ENCODE measurements around the gene MYL3. TPM values are rescaled to one million over a fixed set of nuclear protein-coding genes. Genes with fewer than 3 reads are reported as not detected.

MYL3 gene
- total and polyA plus RNA-seq, 4 donors = 1.8 to 14.3 (median 2.8) TPM

GRCh38 chr3:46846624-46847542, 16.4 kb downstream of the MYL3 start:
- Histone ChIP-seq H3K4me3 (ENCODE audit: low read length in 2 of 2) (no peak overlapping the region), H3K4me1 (ENCODE audit: control insufficient read depth in 1 of 2, insufficient read depth in 2 of 2, low read length in 2 of 2) (no peaks in the 10 kb centered on the region), H3K9me3 (ENCODE audit: control insufficient read depth, low read length) (no peaks in the 10 kb centered on the region), H3K36me3 (ENCODE audit: control insufficient read depth in 1 of 2, insufficient read depth in 2 of 2, low read length in 1 of 2) (no peaks in the 10 kb centered on the region), H3K27me3 (ENCODE audit: control insufficient read depth in 1 of 2, insufficient read depth in 2 of 2, low read length in 1 of 2) (no peaks in the 10 kb centered on the region), H3K27ac (ENCODE audit: low read depth in 1 of 2, low read length in 2 of 2) (no peak overlapping the region)
- DNase-seq (peak; percentile 53 to 68), ATAC-seq (ENCODE audit: low FRiP score) (no peak)
- 94% methylated on average over 8 to 9 of the region's 9 CpGs for WGBS, 2 donors
- intact Hi-C loops (cut with DNase I) = loop anchor here in 1 of 2 donors (5.0 kb wide), 1 partner anchor 140 kb away; no protein-coding TSS in a partner anchor

GRCh38 chr3:46845860-46846623, 17.2 kb downstream of the MYL3 start:
- DNase-seq = peak; percentile 84 to 94
- intact Hi-C loops (cut with DNase I) = loop anchor here in 1 of 2 donors (5.0 kb wide), 1 partner anchor 139 kb away; no protein-coding TSS in a partner anchor
- Histone ChIP-seq H3K4me3 (ENCODE audit: low read length in 2 of 2) (peak overlapping the region; percentile 49 to 56), H3K27ac (ENCODE audit: low read depth in 1 of 2, low read length in 2 of 2) (peak overlapping the region in 1 of 2 donors; percentile 8), H3K36me3 (ENCODE audit: control insufficient read depth in 1 of 2, insufficient read depth in 2 of 2, low read length in 1 of 2) (no peaks in the 10 kb centered on the region), H3K9me3 (ENCODE audit: control insufficient read depth, low read length) (no peaks in the 10 kb centered on the region), H3K27me3 (ENCODE audit: control insufficient read depth in 1 of 2, insufficient read depth in 2 of 2, low read length in 1 of 2) (no peaks in the 10 kb centered on the region), H3K4me1 (ENCODE audit: control insufficient read depth in 1 of 2, insufficient read depth in 2 of 2, low read length in 2 of 2) (no peaks in the 10 kb centered on the region)
- peak; percentile 89 for ATAC-seq (ENCODE audit: low FRiP score)
- WGBS, 2 donors = 0 to 1% methylated on average over 38 to 53 of the region's 53 CpGs

- Histone ChIP-seq H3K36me3 (ENCODE audit: control insufficient read depth in 1 of 2, insufficient read depth in 2 of 2, low read length in 1 of 2) (no peaks in the 10 kb centered on the region), H3K4me3 (ENCODE audit: low read length in 2 of 2) (peak overlapping the region; percentile 49 to 56), H3K27ac (ENCODE audit: low read depth in 1 of 2, low read length in 2 of 2) (peak overlapping the region in 1 of 2 donors; percentile 8), H3K27me3 (ENCODE audit: control insufficient read depth in 1 of 2, insufficient read depth in 2 of 2, low read length in 1 of 2) (no peaks in the 10 kb centered on the region), H3K9me3 (ENCODE audit: control insufficient read depth, low read length) (no peaks in the 10 kb centered on the region), H3K4me1 (ENCODE audit: control insufficient read depth in 1 of 2, insufficient read depth in 2 of 2, low read length in 2 of 2) (no peaks in the 10 kb centered on the region)
- intact Hi-C loops (cut with DNase I) = loop anchor here in 1 of 2 donors (5.0 kb wide), 1 partner anchor 138 kb away; no protein-coding TSS in a partner anchor
- peak in 1 of 2 donors; percentile 90 for DNase-seq
- ATAC-seq (ENCODE audit: low FRiP score) = peak; percentile 82
- WGBS, 2 donors = 0 to 1% methylated on average over 23 of the region's 23 CpGs
These were observed 17.8 kb downstream of the MYL3 start for GRCh38 chr3:46845397-46845859.

- no peaks in the 10 kb centered on the region for H3K27me3 ChIP-seq (ENCODE audit: control insufficient read depth in 1 of 2, insufficient read depth in 2 of 2, low read length in 1 of 2)
- DNase-seq (no peak), ATAC-seq (ENCODE audit: low FRiP score) (peak; percentile 2)
- intact Hi-C loops (cut with DNase I) = loop anchor here in 1 of 2 donors (5.0 kb wide), 1 partner anchor 138 kb away; no protein-coding TSS in a partner anchor
- no peaks in the 10 kb centered on the region for H3K9me3 ChIP-seq (ENCODE audit: control insufficient read depth, low read length)
- no peaks in the 10 kb centered on the region for H3K4me1 ChIP-seq (ENCODE audit: control insufficient read depth in 1 of 2, insufficient read depth in 2 of 2, low read length in 2 of 2)
- H3K36me3 ChIP-seq (ENCODE audit: control insufficient read depth in 1 of 2, insufficient read depth in 2 of 2, low read length in 1 of 2) = no peaks in the 10 kb centered on the region
- no peak overlapping the region for H3K27ac ChIP-seq (ENCODE audit: low read depth in 1 of 2, low read length in 2 of 2)
- peak overlapping the region in 1 of 2 donors; percentile 49 for H3K4me3 ChIP-seq (ENCODE audit: low read length in 2 of 2)
- WGBS, 2 donors = 19 to 20% methylated on average over 11 of the region's 11 CpGs
These were observed 18.3 kb downstream of the MYL3 start for GRCh38 chr3:46844881-46845312.

- intact Hi-C loops (cut with DNase I) = no loop called here
- Histone ChIP-seq H3K27ac (ENCODE audit: low read depth in 1 of 2, low read length in 2 of 2) (no peak overlapping the region), H3K4me1 (ENCODE audit: control insufficient read depth in 1 of 2, insufficient read depth in 2 of 2, low read length in 2 of 2) (no peaks in the 10 kb centered on the region), H3K4me3 (ENCODE audit: low read length in 2 of 2) (no peak overlapping the region), H3K9me3 (ENCODE audit: control insufficient read depth, low read length) (no peaks in the 10 kb centered on the region), H3K36me3 (ENCODE audit: control insufficient read depth in 1 of 2, insufficient read depth in 2 of 2, low read length in 1 of 2) (no peaks in the 10 kb centered on the region), H3K27me3 (ENCODE audit: control insufficient read depth in 1 of 2, insufficient read depth in 2 of 2, low read length in 1 of 2) (no peaks in the 10 kb centered on the region)
- 69 to 72% methylated on average over 3 of the region's 3 CpGs for WGBS, 2 donors
- DNase-seq = no peak
- ATAC-seq (ENCODE audit: low FRiP score) = no peak
These were observed 18.8 kb downstream of the MYL3 start for GRCh38 chr3:46844397-46844796.

- H3K36me3 ChIP-seq (ENCODE audit: control insufficient read depth in 1 of 2, insufficient read depth in 2 of 2, low read length in 1 of 2) = no peaks in the 10 kb centered on the region
- no peaks in the 10 kb centered on the region for H3K27me3 ChIP-seq (ENCODE audit: control insufficient read depth in 1 of 2, insufficient read depth in 2 of 2, low read length in 1 of 2)
- H3K27ac ChIP-seq (ENCODE audit: low read depth in 1 of 2, low read length in 2 of 2) = no peak overlapping the region
- no peaks in the 10 kb centered on the region for H3K9me3 ChIP-seq (ENCODE audit: control insufficient read depth, low read length)
- WGBS, 2 donors = 93 to 98% methylated on average over 3 of the region's 3 CpGs
- H3K4me3 ChIP-seq (ENCODE audit: low read length in 2 of 2) = no peak overlapping the region
- DNase-seq = no peak
- ATAC-seq (ENCODE audit: low FRiP score) = no peak
- no peaks in the 10 kb centered on the region for H3K4me1 ChIP-seq (ENCODE audit: control insufficient read depth in 1 of 2, insufficient read depth in 2 of 2, low read length in 2 of 2)
- intact Hi-C loops (cut with DNase I) = no loop called here
These were observed 19.7 kb downstream of the MYL3 start for GRCh38 chr3:46843508-46843907.

GRCh38 chr3:46840491-46840890, 22.8 kb downstream of the MYL3 start:
- ATAC-seq (ENCODE audit: low FRiP score) (no peak), DNase-seq (no peak)
- Histone ChIP-seq H3K27me3 (ENCODE audit: control insufficient read depth in 1 of 2, insufficient read depth in 2 of 2, low read length in 1 of 2) (no peaks in the 10 kb centered on the region), H3K27ac (ENCODE audit: low read depth in 1 of 2, low read length in 2 of 2) (no peak overlapping the region), H3K4me3 (ENCODE audit: low read length in 2 of 2) (no peak overlapping the region), H3K36me3 (ENCODE audit: control insufficient read depth in 1 of 2, insufficient read depth in 2 of 2, low read length in 1 of 2) (no peaks in the 10 kb centered on the region), H3K9me3 (ENCODE audit: control insufficient read depth, low read length) (no peaks in the 10 kb centered on the region), H3K4me1 (ENCODE audit: control insufficient read depth in 1 of 2, insufficient read depth in 2 of 2, low read length in 2 of 2) (no peaks in the 10 kb centered on the region)
- intact Hi-C loops (cut with DNase I) = no loop called here
- WGBS, 2 donors = 96 to 97% methylated on average over 1 of the region's 1 CpG

- DNase-seq (no peak), ATAC-seq (ENCODE audit: low FRiP score) (no peak)
- H3K27me3 ChIP-seq (ENCODE audit: control insufficient read depth in 1 of 2, insufficient read depth in 2 of 2, low read length in 1 of 2) = no peaks in the 10 kb centered on the region
- H3K36me3 ChIP-seq (ENCODE audit: control insufficient read depth in 1 of 2, insufficient read depth in 2 of 2, low read length in 1 of 2) = no peaks in the 10 kb centered on the region
- H3K9me3 ChIP-seq (ENCODE audit: control insufficient read depth, low read length) = no peaks in the 10 kb centered on the region
- no peak overlapping the region for H3K4me3 ChIP-seq (ENCODE audit: low read length in 2 of 2)
- WGBS, 2 donors = 63% methylated on average over 2 of the region's 2 CpGs
- intact Hi-C loops (cut with DNase I) = no loop called here
- H3K27ac ChIP-seq (ENCODE audit: low read depth in 1 of 2, low read length in 2 of 2) = no peak overlapping the region
- H3K4me1 ChIP-seq (ENCODE audit: control insufficient read depth in 1 of 2, insufficient read depth in 2 of 2, low read length in 2 of 2) = no peaks in the 10 kb centered on the region
These were observed 24.9 kb downstream of the MYL3 start for GRCh38 chr3:46838301-46838700.

Measured in aorta (tissue), 5 donors.